Measurements from ENCODE around the gene CCDC196. TPM values are rescaled to one million over a fixed set of nuclear protein-coding genes. Genes with fewer than 3 reads are reported as not detected.

Gene CCDC196
- total and polyA plus RNA-seq, 10 of the 15 experiments (the other 5 are each of a cell fraction or from before 2014, with no cell fraction given), result 0.03 to 0.52 (median 0.28) TPM; not detected in 7

DNA sequence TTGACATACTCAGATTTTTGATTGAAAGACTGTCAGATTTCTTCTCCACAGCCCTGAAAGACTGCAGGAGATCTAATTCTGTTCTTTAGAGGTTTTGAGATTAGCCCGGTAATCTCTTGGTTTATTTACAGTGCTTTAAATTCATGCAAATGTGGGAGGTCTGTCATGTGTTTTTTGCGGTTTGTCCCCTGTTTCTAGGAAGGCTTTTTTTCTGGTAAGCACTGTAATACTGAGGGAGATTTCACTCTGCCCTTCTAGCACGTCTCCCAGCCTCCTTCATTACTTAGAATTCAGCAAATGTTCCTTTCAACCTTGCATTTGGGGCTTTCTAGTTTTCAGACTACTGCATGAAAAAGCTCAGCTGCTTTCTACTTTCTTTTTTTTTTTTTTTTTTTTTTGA, 52.9 kb downstream of the CCDC196 start:
- no peak for TF ChIP-seq BCL3 (IDR thresholded peaks at IDR 0.05; ENCODE audit: borderline replicate concordance, insufficient read depth, low read depth, low read length, poor library complexity, severe bottlenecking)
- 0 out of 2 replicates have a peak, but pooled peaks have one; percentile 32 for TF ChIP-seq ZNF384 (IDR thresholded peaks at IDR 0.05; ENCODE audit: borderline replicate concordance, low read depth, low read length)
- TF ChIP-seq JUNB (IDR thresholded peaks at IDR 0.05), result no peak
- TF ChIP-seq, protein P1, sequence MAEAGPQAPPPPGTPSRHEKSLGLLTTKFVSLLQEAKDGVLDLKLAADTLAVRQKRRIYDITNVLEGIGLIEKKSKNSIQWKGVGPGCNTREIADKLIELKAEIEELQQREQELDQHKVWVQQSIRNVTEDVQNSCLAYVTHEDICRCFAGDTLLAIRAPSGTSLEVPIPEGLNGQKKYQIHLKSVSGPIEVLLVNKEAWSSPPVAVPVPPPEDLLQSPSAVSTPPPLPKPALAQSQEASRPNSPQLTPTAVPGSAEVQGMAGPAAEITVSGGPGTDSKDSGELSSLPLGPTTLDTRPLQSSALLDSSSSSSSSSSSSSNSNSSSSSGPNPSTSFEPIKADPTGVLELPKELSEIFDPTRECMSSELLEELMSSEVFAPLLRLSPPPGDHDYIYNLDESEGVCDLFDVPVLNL (IDR thresholded peaks at IDR 0.05; ENCODE audit: low read depth, low read length), result no peak
- peak; percentile 46; the same call in 1 of the 2 replicates for TF ChIP-seq RAD51 (IDR thresholded peaks at IDR 0.05)
- TF ChIP-seq POU2F2 (IDR thresholded peaks at IDR 0.05; ENCODE audit: borderline replicate concordance, low read depth, low read length), result peak; percentile 20; the same call in 1 of the 3 replicates
- TF ChIP-seq RUNX3 (IDR thresholded peaks at IDR 0.05; ENCODE audit: low read length), result peak; percentile 75
- TF ChIP-seq FOS (IDR thresholded peaks at IDR 0.05; ENCODE audit: borderline replicate concordance, extremely low read depth, insufficient read length), result no peak

More for the DNA sequence above, 52.9 kb downstream of the CCDC196 start:
- POLR2A ChIA-PET, result no interaction called here
- Histone ChIP-seq H3K79me2 (ENCODE audit: control insufficient read depth, insufficient read depth, low read length) (peaks cover 41% of the 10 kb centered on the region), H3K9ac (ENCODE audit: control insufficient read depth, insufficient read depth, low read length) (no peak overlapping the region), H2AFZ (ENCODE audit: control insufficient read depth, low read depth, low read length) (no peak overlapping the region), H3K9me3 (replicated peaks; ENCODE audit: control insufficient read depth, insufficient read depth, low read length) (peaks cover 3% of the 10 kb centered on the region), H3K4me2 (ENCODE audit: control insufficient read depth, insufficient read depth) (no peak overlapping the region), H3K4me1 (ENCODE audit: control insufficient read depth, insufficient read depth, low read length) (no peaks in the 10 kb centered on the region), H4K20me1 (ENCODE audit: control insufficient read depth, insufficient read depth) (no peaks in the 10 kb centered on the region), H3K36me3 (ENCODE audit: control insufficient read depth in 2 of 2, insufficient read depth in 2 of 2, low read length in 1 of 2) (no peaks in the 10 kb centered on the region), H3K27ac (ENCODE audit: control insufficient read depth, insufficient read depth) (no peak overlapping the region), H3K27me3 (replicated peaks in 1 of 2; ENCODE audit: control insufficient read depth in 2 of 2, insufficient read depth in 2 of 2, low read length in 1 of 2) (no peaks in the 10 kb centered on the region), H3K4me3 (no peak overlapping the region)
- intact Hi-C loops (cut with micrococcal nuclease; ENCODE audit: unreplicated experiment), result no loop called here
- RAD21 ChIA-PET (ENCODE audit: unreplicated experiment), result no interaction called here
- CTCF ChIA-PET, result interaction anchor here (0.6 to 1.7 kb wide), 3 partner anchors 10 to 149 kb away, joined by 3 to 8 read pairs (median 6); no protein-coding TSS in a partner anchor
- no peak for FAIRE-seq
- SMC1A ChIA-PET (ENCODE audit: uncharacterized antibody, unreplicated experiment), result interaction anchor here (1.0 to 1.2 kb wide), 3 partner anchors 42 to 62 kb away, joined by 3 to 5 read pairs (median 3); no protein-coding TSS in a partner anchor
- in situ Hi-C loops (cut with MboI), result no loop called here
- WGBS (ENCODE audit: insufficient coverage, insufficient replicate concordance, low lambda C conversion rate, missing lambda C conversion rate), result 16% methylated on average over 3 of the region's 3 CpGs
- ATAC-seq, result peak; percentile 53
- no TSS peak for BruUV-seq (replicated peaks)
- DNase-seq (ENCODE audit: low read depth, low spot score), result peak; percentile 16
